GM12801 (cell line): ENCODE results near the gene FAT2.

Source experiments
- CTCF ChIP-seq: IDR thresholded peaks from one replicate; pipeline ENCODE4 v1.5.1; 2011; ENCODE audit warnings: control low read depth; ENCODE audit not compliant: insufficient read length; ENCODE audit errors: extremely low read depth

The FAT2 gene

GRCh38 chr5:151549713-151550112 is 41.4 kb downstream of the FAT2 start:
- no peak for TF ChIP-seq CTCF

- TF ChIP-seq CTCF = no peak
Observed at GRCh38 chr5:151547364-151547763, 43.8 kb downstream of the FAT2 start.

- TF ChIP-seq CTCF = no peak
Observed at GRCh38 chr5:151541571-151541970, 49.6 kb downstream of the FAT2 start.
